Measurements from ENCODE around the gene SLC1A4.
A peak's percentile ranks its signal among the peaks of the same experiment; 100 is the strongest.
"Not testable (repeated sequence)": the region's sequence is repeated elsewhere in the genome, so short reads cannot be mapped to it uniquely, and the experiment has no call there.

SLC1A4 gene

DNA sequence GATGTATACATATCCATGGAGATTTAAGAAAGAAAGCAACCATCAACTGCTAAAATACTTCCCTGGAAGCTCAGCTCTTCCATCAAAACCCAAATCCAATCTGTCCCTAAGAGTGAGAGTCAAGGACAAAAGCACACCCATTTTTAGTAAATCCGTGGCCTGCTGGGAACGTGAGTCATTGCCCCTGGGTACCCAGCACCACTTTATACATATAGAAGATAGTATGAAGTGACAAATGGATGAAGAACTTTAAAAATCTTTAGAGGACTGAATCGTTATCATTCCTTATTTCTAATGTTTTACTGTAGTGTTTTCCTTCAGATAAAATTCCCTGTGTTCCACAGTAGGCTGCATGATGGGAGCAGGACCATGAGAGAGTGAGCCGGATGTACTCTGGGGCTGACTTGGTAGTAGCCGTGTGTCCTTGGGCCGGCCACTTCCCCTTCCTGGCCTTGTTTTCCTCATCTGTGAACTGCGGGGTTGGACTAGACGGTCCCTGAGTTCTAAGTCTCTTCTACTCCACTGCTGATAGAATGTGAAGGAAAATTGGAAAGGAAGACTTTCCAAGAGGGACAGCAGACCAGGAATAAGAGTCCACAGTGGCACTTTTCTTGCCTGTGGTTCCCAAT lies 38.5 kb downstream of the SLC1A4 start:
- no peak for DNase-seq

GRCh38 chr2:65030476-65031332 lies 41.5 kb downstream of the SLC1A4 start:
- DNase-seq = no peak

- DNase-seq = no peak
Observed at GRCh38 chr2:65031341-65032018, 42.3 kb downstream of the SLC1A4 start.

GRCh38 chr2:65032019-65032975 lies 43.1 kb downstream of the SLC1A4 start:
- DNase-seq = no peak

GRCh38 chr2:65033178-65033577 lies 44.0 kb downstream of the SLC1A4 start:
- no peak for DNase-seq

- not testable (repeated sequence) for DNase-seq
Observed at GRCh38 chr2:65033667-65034066, 44.5 kb downstream of the SLC1A4 start.

GRCh38 chr2:65035351-65035943 lies 46.2 kb downstream of the SLC1A4 start:
- no peak for DNase-seq

- DNase-seq = no peak
Observed at GRCh38 chr2:65037178-65037577, 48.0 kb downstream of the SLC1A4 start.

DNA sequence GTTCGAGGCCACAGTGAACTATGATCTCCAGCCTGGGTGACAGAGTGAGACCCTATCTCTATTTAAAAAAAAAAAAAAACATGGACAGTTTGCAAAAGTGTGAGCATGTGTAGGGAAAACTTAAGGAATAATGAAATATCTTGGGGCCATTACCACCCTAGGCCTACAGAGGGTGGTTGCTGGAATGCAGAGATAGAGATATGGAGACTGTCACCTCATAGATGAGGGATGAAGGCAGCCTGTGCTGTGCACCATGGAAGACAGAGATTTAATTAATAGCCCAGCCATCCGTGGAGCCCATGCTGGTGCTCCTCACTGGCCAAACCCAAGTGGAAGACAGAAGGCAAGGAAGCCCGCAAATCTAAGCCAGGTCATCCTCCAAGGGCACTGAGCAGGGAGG lies 50.4 kb downstream of the SLC1A4 start:
- DNase-seq = no peak

DNA sequence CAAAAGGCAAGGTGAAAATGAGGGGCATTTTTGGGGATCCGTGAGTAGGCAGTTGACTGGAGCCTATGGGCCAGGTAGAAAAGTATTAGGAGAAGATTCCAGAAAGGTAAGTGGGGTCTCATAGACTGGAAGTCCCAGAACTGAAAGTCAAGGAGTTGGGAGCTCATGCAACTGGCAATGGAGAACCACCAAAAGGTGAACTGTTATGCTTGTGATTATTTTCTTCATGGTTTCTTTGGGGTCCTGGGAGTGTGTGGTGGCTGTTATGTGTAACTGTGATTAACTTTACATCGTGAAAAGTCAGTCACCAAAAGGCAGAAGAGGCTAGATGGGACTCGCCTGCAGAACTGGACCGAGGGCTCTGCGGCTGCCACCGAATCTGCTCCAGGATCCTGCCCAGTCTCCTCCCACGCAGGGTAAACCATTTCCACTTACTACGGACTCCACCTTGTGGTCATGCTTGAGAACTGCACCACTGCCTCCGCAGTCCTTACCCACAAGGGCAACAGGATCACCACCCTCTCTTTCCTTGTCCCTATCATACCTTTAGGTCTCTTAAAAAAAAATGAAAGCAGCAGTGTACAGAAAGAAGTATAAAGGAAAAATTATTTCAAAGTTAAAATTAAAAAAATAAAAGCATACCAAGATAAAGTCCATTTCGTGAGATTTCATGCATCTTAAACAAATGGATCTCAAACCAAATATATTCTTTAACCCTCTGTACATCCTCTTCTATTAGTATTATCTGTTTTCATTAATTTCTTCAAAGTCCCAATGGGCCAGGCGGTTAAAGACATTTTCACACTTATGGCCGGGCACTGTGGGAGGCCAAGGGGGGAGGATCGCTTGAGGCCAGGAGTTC lies 51.4 kb downstream of the SLC1A4 start:
- DNase-seq = peak; percentile 66

- DNase-seq = no peak
Observed at GRCh38 chr2:65043001-65043400, 53.8 kb downstream of the SLC1A4 start.

- DNase-seq = no peak
Observed at GRCh38 chr2:65044097-65044735, 55.0 kb downstream of the SLC1A4 start.

DNA sequence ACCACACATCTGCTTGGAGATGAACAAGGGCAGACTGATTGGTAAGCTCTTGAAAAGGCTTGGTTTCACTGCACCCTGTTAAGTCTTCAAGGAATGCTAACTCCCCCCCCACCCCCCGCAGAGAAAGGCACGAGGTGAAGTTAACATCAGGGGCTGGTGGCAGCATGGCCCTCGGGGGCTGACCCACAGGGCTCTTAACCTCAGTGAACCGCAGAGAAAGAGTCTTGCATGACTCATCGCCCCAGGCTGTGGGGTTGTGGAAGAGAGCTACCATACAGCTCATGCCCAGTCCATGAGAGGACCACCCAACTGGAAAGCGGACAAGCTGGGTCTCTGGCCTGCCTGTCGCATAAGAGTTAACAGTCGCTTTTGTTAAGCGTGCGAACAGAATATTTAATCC lies 56.5 kb downstream of the SLC1A4 start:
- no peak for DNase-seq

- DNase-seq = no peak
Observed at GRCh38 chr2:65046633-65047407, 57.6 kb downstream of the SLC1A4 start.

GRCh38 chr2:65049010-65049639 lies 59.9 kb downstream of the SLC1A4 start:
- no peak for DNase-seq

GRCh38 chr2:65050931-65051330 lies 61.7 kb downstream of the SLC1A4 start:
- no peak for DNase-seq

- no peak for DNase-seq
Observed at GRCh38 chr2:65053199-65053598, 64.0 kb downstream of the SLC1A4 start.

DNA sequence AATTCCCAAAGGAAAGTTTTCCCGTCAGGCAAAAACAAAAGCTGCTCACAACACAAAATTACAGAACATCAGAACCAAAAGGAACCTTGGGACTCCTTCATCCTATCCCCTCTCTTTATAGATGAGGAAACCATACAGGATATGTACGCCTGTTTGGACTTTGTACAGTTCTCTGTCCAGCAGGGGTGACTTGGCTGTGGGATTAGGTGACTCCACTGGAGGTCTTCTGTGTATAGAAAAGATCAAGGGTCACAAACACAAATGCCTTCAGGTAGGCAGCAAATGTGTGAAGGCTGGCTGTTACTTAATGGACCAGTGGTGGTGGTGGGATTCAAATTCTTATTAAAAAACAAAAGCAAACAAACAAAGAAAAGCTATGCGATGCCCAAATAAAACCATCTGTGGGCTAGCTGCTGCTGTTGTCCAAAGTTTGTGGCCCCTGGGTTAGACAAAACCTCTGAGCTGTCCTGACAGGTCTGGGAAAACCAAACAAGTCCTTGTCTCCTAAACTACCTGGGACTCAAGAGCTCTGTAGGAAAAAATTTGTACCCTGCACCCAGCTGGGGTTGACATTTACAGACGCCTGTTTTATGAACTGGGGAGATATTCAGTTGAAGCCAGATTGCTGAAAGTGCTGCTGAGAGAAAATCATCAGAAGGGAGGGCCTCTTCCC lies 65.7 kb downstream of the SLC1A4 start:
- DNase-seq = no peak

Measured in stimulated activated CD4-positive, alpha-beta T cell treated with anti-CD3 and anti-CD28 coated beads, Interleukin-4, amount 100 ng/mL, for 1 hour (primary cell).